DND-41 (cell line): Measurements from ENCODE around the gene HECTD1.

ENCODE experiments used
- CTCF ChIP-seq: IDR thresholded peaks from 2 replicates; pipeline ENCODE4 v1.5.1; 2012; ENCODE audit warnings: borderline replicate concordance, low read length, moderate library complexity, mild to moderate bottlenecking; ENCODE audit not compliant: poor library complexity, severe bottlenecking; ENCODE audit errors: extremely low read depth
- EZH2 ChIP-seq: IDR thresholded peaks from 3 replicates; pipeline ENCODE4 v1.6.1; 2012; ENCODE audit warnings: borderline replicate concordance, low read depth, mild to moderate bottlenecking, moderate library complexity, low read length, inconsistent platforms; ENCODE audit not compliant: severe bottlenecking

GRCh38 chr14:31109257-31109656, 98.3 kb downstream of the HECTD1 start:
- TF ChIP-seq CTCF (no peak), EZH2 (no peak)
